ENCODE data around the gene OR3A1. TPM values are rescaled to one million over a fixed set of nuclear protein-coding genes. Genes with fewer than 3 reads are reported as not detected.
"Not testable (repeated sequence)": the region's sequence is repeated elsewhere in the genome, so short reads cannot be mapped to it uniquely, and the experiment has no call there.

OR3A1 gene, protein sequence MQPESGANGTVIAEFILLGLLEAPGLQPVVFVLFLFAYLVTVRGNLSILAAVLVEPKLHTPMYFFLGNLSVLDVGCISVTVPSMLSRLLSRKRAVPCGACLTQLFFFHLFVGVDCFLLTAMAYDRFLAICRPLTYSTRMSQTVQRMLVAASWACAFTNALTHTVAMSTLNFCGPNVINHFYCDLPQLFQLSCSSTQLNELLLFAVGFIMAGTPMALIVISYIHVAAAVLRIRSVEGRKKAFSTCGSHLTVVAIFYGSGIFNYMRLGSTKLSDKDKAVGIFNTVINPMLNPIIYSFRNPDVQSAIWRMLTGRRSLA
- total RNA-seq = 0.72 TPM

DNA sequence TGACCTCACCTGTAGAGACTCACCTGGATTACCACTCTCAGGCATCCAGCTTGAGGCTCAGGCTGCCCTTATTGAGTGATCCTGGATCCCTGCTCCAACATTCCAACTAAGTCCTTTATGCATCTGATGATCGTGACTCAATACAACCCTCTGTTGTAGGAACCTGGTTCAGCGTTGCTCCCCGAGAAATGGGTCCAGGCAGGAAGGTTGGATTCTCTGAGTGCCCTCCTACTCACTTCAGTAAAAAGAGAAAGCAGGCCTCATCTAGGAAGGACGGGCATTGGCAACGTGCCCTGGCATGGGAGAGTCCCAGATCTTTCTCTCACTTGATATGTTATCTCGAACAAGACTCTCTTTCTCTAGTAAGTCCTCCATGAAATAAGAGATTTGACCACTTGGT, at the start of gene OR3A1:
Gene OR3A1, minus strand, starts transcription at position 101 of the 400 bp plus-strand sequence. CDS start 5,778 bp downstream, outside the sequence.
- no peak for DNase-seq

DNA sequence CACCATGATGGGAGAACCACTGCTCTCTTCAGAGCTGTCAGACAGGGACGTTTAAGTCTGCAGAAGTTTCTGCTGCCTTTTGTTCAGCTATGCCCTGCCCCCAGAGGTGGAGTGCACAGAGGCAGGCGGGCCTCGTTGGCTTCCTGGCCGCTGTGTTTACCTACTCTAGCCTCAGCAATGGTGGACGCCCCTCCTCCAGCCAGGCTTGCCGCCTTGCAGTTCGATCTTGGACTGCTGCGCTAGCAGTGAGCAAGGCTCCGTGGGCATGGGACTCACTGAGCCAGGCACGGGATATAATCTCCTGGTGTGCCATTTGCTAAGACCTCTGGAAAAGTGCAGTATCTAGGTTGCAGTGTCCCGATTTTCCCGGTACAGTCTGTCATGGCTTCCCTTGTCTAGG, 44.6 kb upstream of the OR3A1 start:
- not testable (repeated sequence) for DNase-seq

DNA sequence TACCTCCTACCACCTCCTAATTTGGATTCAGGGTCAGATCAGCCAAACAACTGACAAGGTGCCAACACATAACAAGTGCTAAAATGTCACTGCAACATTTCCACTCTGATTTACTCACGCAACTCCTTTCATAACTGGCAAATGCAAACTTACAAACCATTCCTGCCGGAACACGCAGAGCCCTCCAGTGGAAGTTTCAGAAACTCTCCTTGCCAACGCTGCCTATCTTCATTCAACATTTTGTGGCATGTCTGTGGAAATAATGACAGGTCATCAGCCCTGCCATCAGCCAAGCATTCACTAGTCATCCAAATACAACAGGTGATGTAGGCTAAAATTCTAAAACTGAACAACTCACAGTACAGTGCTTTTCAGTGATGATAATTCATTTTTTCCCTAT, 37.7 kb upstream of the OR3A1 start:
- DNase-seq = no peak

DNA sequence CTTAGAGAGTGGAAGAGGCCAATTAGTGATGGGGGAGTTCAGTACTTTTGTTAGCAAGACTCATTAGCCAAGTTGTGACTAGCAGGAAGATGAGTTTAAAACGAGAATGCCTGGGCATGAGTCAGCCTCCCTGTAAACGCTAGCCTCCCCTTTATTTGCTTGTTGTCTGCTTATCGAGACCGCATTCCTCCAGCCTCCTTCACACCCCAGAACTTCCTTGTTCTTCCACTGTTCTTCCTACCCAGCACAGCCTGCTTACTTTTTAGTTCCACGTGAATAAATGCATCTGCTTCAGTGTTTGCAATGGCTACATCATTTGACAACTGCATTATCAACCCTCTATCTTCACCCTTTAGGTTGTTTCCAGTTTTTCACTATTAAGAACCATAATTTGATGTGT, 20.2 kb upstream of the OR3A1 start:
- DNase-seq = no peak

DNA sequence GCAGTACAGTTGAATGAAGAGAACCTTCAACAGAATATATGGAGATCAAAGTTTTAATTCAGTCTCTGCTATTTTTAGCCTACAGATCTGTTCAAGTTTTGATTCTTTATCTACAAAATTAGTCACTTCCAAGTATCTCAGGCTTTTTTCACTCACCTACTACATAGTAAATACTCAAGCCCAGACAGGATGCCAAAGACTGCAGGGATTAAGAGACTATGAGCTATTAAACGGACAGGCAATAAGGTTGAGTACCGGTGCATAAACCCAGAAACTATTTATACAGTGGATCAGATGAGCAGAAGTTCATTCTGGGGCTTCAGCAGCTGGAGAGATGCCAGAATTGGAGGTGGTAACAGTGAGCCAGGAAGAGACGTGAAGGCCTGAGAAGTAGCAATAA, 18.7 kb upstream of the OR3A1 start:
- peak; percentile 6 for DNase-seq

DNA sequence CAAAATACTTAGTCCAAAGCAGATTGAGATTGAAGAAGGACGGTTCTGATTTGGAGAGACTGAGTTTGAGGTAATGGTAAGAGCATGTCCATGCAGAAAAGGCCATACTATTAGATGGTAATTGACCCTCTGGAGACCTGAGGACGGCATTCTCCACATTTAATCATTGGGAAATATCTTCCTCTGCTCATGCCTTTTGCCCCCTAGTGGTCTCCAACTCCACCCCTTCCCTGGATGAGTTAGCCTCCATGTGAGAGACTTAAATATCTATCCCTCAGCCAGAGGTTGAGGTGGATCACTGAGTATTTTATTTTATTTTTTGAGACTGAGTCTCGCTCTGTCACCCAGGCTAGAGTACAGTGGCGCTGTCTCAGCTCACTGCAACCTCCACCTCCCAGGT, 10.4 kb upstream of the OR3A1 start:
- DNase-seq = no peak

DNA sequence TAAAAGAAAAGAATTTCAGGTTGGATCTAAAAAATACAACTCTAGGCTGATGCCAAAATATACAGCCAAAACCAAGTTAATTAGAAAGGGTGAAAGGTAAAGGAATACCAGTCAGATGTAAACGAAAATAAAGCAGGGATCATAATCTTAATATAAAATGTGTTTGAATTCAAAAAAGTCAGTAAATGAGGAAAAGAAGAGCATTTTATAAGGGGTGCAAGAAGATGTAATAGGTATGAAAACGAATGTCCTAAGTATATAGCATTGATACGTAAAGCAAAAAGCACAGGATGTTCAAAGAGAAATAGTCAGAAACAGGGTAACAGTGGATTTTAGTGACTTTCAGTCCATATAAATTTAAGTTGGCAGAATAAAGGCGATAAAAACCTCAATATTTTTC, 2.5 kb downstream of the OR3A1 start:
- no peak for DNase-seq

DNA sequence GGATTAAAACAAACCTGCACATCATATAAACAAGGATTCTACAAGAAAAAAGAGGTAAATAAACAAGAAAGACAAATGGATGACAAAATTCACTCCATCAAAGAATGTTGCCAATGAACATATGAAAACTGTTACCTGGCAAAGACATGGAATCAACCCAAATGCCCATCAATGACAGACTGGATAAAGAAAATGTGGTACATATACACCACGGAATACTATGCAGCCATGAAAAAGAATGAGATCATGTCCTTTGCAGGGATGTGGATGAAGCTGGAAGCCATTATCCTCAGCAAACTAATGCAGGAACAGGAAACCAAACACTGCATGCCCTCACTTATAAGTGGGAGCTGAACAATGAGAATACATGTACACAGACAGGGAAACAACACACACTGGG, 4.6 kb downstream of the OR3A1 start:
- DNase-seq = not testable (repeated sequence)

DNA sequence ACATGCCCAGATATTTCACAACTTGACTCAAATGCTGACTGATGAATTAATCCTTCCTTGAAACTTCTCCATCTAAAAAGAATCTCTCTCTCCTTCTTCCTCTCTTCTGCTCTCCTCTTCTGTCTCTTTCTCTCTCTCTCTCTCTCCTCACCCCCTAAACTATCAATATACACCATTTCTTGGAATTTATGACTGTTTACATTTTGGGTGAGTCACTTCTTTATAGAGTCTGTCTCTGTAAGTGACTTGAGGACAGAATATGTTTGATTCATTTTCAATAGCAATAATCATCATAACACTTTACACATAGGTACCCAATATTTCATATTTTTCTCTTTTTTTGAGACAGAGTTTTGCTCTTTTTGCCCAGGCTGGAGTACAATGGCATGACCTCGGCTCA, 15.3 kb downstream of the OR3A1 start:
- DNase-seq = no peak

DNA sequence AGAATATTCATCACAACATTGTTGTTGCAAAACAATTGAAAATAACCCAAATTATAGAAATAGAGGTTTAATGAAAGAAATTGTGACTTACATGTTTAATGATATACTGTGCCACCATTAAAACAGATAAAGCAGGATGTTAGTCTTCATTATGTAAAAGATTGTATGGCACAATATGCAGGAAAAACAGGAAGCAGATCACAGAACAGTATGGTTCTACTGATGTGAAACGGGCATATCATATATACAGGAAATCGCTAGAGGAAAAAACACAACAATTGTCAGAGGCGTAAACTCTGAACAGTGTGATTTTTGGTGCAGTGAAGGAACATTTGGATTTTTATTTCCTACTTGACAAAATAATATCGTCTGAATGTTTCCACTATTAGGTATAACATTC, 22.0 kb downstream of the OR3A1 start:
- no peak for DNase-seq

DNA sequence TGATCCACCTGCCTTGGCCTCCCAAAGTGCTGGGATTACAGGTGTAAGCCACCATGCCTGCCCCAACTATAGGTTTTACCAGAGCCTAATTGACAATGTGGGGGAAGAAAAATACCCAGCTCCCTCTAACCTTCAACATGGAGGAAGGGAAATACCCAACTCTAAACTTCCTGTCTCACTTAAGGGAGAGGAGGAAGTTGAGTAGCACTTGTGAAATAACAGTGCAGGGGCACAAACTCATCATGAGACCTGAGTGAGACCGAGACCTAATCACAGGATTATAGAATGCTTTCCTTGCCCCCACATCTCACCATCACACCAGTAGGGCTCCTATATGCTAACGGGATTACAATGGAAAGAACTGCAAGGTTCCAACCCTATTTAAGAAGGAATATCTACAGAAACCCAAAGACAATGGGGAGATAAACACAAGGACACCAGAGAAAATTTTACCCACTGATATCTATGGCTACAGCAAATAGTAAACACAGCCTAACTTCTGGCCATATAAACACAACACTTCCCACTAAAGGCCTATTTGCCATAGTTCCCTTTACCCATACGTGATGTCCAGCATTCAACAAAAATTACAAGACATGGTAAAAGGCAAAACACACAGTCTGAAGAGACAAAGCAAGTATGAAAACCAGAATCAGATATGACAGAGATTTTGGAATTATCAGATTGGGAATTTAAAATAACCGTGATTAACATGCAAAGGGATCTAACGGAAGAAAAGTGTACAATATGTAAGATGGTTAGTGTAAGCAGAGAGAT, 26.9 kb downstream of the OR3A1 start:
- DNase-seq = no peak

DNA sequence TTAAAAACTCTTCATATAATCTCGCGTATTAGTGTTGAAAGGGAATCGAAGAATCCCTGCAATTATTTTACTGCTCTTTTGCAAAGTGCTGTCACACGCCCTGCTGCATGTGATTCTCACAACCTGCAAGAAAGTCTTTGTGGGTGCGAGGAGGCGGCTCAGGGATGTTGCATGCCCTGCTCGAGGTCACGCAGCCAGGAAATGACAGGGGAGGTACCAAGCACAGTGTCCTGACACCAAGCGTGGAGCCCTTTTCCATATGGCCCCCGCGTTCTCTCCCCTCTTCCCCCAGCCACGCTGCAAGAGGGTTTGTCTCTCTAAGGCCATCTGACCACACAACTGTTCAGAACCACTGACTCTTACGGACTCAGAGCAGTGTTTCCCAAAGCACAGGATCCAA, 37.6 kb downstream of the OR3A1 start:
- DNase-seq = no peak

DNA sequence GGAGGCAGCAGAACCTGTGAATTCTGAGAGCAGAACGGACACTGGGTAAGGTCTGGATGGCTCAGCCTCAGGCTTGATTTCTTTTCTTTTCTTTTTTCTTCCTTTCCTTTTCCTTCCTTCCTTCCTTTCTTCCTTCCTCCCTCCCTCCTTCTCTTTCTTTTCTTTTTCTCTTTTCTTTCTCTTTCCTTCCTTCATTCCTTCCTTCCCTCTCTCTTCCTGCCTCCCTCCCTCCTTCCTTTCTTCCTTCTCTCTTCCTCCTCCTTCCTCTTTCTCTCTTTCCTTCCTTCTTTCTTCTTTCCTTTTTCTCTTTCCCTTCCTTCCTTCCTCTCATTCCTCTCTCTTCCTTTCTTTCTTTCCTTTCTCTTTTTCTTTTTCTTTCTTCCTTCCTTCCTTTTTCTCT, 38.0 kb downstream of the OR3A1 start:
- DNase-seq = no peak

DNA sequence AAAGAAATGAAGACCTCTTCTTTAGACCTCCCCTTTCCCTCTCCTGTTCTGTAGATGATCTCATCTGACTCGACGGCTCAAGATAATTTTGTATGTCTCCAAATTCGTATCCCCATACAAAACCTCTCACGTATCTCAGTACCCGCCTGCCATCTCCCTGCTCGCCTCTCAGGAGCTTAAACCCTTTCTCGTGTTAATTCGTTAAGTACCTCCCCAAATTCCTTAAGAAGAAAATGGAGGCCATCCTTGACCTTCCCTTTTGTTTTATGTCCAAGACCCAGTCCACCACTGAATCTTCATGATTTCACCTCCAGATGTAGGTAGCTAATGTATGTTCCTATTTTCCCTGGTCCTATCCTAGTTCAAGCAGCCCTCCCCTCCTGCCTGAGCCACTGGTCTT, 41.6 kb downstream of the OR3A1 start:
- DNase-seq = no peak

DNA sequence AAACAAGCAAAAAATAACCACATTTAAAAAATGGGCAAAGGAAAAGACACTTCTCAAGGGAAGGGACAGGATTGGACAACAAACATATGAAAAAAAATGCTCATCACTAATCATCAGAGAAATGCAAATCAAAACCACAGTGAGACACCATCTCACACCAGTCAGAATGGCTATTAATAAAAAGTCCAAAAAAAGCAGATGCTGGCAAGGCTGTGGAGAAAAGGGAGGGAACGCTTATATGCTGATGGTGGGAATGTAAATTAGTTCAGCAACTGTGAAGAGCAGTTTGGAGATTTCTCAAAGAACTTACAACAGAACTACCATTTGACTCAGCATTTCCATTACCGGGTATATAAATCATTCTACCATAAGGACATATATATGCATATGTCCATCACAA, 49.1 kb downstream of the OR3A1 start:
- not testable (repeated sequence) for DNase-seq

DNA sequence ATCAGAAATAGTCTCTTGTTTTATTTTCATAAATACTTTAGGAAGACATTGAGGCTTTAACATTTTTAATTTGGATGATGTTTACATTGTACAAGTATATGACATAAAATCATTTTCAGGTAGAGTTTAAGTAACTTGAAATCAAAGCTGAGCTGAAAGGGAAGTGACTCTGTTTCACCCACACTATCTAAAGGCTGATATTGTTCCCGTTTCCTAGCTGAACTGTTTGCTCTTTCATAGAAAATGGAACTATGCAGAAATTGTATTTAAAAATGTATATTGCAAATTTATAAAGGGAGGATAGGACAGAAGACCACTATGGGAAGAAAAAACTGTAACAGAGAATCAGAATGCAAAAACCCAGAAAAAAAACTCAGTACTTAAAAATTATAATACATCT, 53.3 kb downstream of the OR3A1 start:
- DNase-seq = not testable (repeated sequence)

DNA sequence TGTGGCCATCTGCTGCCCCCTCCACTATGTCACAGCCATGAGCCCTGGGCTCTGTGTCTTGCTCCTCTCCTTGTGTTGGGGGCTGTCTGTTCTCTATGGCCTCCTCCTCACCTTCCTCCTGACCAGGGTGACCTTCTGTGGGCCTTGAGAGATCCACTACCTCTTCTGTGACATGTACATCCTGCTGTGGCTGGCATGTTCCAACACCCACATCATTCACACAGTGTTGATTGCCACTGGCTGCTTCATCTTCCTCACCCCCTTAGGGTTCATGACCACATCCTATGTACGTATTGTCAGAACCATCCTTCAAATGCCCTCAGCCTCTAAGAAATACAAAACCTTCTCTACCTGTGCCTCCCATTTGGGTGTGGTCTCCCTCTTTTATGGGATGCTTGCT, 57.1 kb downstream of the OR3A1 start:
- not testable (repeated sequence) for DNase-seq

Other genes starting within 250 kb of the OR3A1 start
- not detected for gene OR1D5, start 234.8 kb downstream of the OR3A1 start, total RNA-seq
- not detected for gene OR1D2, start 193.9 kb downstream of the OR3A1 start, total RNA-seq
- gene OR1G1, start 170.8 kb downstream of the OR3A1 start, total RNA-seq = not detected
- not detected for gene OR1A2, start 100.8 kb downstream of the OR3A1 start, total RNA-seq
- gene OR1A1, start 90.7 kb downstream of the OR3A1 start, total RNA-seq = not detected
- 0.31 TPM for gene OR3A2, start 87.9 kb upstream of the OR3A1 start, total RNA-seq
- gene OR1E1, start 100.0 kb upstream of the OR3A1 start, total RNA-seq = not detected
- gene OR3A3, start 113.0 kb upstream of the OR3A1 start, total RNA-seq = not detected
- gene OR1E2, start 135.5 kb upstream of the OR3A1 start, total RNA-seq = not detected
- gene SPATA22, start 173.5 kb upstream of the OR3A1 start, total RNA-seq = not detected
- 4.4 TPM for gene ASPA, start 177.6 kb upstream of the OR3A1 start, total RNA-seq